Activated CD8-positive, alpha-beta memory T cell treated with anti-CD3 and anti-CD28 coated beads, Interleukin-2, amount 50 U/mL, for 24 hours (primary cell): ENCODE results near the gene SLC35A1.
"Not testable (repeated sequence)": the region's sequence is repeated elsewhere in the genome, so short reads cannot be mapped to it uniquely, and the experiment has no call there.

ENCODE experiments used
- DNase-seq: peaks from one replicate; pipeline ENCODE4 v3.0.0-alpha.2; 2020; ENCODE audit errors: extremely low read depth

Gene SLC35A1, protein sequence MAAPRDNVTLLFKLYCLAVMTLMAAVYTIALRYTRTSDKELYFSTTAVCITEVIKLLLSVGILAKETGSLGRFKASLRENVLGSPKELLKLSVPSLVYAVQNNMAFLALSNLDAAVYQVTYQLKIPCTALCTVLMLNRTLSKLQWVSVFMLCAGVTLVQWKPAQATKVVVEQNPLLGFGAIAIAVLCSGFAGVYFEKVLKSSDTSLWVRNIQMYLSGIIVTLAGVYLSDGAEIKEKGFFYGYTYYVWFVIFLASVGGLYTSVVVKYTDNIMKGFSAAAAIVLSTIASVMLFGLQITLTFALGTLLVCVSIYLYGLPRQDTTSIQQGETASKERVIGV

DNA sequence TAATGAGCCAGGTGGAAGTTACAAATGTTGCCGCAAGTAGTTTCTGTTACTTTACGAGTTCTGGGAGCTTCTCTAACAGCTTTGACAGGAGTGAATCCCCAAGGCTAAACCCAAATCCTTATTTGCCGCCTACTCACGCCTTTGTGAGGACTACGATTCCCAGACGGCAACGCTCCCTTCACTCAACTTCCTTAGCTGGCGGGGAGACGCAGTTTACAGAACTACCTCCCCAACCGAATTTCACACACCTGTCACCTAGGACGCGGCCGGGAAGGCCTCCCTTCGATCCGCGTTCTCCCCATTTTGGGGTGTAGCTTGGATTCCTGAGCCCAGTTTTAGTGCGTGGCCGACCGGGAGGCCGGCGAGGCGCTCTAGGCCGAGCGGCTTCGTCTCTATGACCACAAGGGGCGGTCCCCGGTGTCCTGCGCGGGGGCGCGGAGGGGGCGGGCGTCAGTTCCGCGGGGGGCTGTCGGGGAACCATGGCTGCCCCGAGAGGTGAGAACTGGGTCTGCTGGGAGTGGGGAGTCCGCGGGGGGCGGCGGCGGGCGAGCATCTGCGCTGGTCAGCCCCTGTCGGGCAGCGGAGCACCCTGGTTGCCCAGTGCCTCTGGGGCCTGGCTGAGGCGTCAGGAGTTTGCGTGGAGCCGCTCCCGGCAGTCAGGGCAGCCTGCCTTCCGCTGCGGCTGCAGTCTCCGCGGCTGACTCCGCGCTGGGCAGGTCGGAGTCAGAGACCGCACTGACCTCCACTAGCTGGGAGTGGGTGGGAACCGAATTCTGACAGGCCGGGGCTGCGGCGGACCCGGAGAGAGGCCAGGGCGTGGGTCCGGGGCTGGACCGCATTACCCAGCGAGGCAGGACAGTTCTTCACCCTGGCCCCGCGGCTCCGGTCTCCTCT is at the start of gene SLC35A1:
TSS of gene SLC35A1 (plus strand) at position 450 of the 894 bp plus-strand sequence. CDS start at position 480, 30 bp downstream.
- peak; percentile 63 for DNase-seq

DNA sequence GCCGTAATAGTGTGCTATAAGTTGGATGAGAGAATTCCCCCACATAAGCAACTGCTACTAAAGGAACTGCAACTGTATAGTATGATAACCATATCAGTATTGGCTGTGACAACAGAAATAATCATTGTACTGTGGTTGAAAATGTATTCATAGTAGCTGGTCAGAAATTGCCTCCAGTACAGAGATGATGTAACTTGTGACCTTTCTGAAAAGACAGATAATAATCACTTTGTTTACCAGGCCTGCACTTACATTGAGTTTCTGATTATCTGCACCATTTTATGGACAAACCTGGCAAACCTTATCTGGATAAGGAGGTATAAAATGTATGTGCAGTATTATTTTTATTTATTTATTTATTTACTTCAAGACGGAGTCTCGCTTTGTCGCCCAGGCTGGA is 46.0 kb upstream of the SLC35A1 start:
- DNase-seq = no peak

DNA sequence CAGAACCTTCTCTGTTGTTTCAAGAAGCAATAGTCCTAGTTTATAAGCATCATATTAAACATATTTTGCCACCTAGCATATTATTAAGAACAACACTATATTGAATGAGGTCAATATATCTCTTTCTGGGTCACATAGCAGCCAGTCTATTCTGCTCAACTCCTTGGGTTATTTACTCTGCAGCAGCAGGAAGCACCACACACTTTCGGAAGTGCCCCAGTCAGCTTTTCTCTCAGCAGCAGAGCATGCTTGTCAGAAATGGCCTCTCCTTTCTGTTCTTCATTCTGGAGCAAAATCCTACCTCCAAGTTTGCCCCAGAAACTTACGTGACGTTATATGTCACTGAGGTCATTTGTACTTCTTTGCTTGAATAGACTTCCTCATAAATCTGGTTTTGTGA is 42.3 kb upstream of the SLC35A1 start:
- DNase-seq = no peak

DNA sequence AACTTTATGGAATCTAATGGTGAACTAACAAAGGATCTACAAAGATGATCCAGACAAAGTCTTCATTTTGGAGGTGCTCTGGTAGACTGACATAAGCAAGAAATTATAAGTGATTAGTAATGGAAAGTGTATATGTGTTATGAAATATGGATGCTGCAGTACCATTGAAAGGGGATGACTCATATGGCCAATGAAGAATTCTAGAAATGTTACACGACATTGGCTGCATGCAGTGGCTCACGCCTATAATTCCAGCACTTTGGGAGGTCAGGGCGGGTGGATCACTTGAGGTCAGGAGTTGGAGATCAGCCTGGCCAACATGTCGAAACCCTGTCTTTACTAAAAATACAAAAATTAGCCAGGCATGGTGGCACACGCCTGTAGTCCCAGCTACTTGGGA is 41.5 kb upstream of the SLC35A1 start:
- DNase-seq = no peak

DNA sequence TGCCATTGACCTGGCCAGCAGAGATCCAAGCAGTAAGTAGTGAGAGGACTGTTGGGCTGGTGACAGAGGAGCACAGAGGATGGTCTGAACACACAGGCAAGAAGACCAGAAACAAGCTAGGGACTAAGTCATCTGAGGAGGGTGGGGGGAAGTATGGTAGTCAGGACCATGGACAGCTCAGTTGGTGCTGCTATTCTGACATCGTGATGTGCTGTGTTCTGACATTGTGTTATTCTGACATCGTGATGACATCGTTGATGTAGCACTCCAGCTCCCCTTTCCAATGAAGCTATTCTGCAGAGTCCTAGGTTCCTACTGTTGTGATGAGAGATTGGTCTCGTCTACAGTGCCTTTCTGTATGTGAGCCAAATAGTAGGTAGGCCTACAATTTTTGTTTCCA is 36.3 kb upstream of the SLC35A1 start:
- DNase-seq = no peak

DNA sequence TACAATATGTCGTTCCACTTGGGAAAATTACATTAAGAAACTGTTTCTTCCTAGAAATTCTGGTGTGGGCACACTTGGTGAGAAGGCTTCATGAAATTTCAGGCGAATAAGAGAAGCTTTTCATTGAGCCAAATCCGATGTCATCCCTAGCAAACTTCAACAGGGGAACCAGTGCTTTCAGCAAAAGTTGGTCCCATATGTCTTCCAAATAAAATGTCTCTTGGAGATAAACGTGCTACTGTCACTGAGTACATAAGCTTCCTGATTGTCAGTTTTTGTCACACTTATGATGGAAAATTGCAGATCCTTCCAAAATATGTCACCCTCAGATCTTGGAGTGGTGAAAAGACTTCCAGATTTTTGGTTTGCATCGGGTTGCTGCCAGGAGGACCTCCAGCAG is 31.1 kb upstream of the SLC35A1 start:
- no peak for DNase-seq

DNA sequence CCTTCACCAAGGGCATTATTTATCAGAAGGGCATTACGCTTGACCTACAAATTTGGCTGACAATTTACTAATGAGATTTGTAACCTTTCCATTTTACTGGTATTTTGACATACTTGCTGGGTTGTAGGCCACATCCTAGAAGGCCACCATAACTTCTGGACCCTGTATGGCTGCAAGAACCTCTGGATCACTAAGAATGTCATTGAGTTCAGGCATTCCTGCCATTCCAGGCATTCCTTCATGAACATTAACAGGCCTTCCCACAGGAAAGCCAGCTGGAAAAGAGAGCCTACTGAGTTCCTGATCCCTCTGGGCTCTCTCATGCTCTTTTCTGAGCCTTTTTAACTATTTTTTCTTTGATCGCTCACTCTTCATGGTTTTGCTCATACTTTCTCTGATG is 28.4 kb upstream of the SLC35A1 start:
- DNase-seq = no peak

DNA sequence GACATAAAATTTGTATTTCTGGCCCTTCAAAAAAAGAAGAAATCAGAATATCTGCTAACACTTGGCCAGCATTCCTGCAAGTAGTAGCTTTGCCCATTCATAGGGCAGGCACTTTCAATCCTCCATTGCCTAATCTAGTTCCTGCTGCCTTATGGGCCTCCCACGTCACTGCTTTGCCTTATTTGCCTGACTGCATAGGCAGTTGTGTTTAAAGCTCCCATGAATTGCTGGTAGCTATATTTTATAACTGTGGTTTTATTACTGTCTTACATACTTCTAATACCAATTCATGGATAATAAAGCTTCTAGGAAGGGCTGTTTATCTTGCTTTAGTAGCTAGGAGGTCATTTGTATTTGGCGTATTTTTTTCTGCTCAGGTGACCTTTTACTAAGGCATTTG is 7.7 kb upstream of the SLC35A1 start:
- DNase-seq = no peak

DNA sequence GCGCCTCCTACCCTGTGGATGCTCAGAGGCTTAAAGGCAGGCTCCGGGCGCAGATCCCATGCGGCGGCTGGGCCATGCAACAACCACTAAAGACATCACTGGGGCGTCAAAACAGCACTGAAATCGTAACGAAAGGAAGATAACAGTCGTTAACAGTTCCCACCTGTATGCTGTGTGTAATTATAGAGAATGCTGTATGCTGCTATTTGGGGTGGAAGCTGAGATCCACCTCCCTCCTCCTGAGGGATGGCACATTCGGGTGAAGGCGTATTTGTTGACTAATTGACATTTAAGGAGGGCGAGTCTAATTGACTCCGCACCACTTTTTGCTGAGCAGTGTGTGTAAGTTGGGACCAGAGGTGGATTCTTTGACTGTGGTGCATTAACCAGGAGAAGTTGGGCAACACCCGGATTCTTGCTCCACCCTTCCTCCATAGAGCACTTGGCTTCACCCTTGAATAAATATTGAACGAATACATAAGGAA is 687 bp downstream of the SLC35A1 start:
- peak; percentile 13 for DNase-seq

DNA sequence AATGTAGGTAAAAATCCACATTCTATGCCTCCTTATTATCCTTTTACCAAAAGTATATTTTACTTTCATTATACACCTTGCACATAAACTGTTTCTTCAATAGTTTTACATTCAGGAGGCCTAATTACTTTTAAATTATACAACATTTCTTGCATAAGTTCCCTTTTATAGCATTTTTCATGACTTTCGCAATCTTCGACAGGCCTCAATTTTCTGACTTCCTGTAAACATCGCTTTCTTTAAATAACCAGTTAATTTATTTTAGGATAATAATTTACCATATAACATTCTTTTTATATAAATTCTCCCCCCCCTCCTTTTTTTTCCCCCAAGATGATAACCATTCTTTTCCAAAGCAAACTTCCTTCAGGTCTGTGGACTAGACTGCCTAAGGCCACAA is 9.2 kb downstream of the SLC35A1 start:
- DNase-seq = no peak

DNA sequence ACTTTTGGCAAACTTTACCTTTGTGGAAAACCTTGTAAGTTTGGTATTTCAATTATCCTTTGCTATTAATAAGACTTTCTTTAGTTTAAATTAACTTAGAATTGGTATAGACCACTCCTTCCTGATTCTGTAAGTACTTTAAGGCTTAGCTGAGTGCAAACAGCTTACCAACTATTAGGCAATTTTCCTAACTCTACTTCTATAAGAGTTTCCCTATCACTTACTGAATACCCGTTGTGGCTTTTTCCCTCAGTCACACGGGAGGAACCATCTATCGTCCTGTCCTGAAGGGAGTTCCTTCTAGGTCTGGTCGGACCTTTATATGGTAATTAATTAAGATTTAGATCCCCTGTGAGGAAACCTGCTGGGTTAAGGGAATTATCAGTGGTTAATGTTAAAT is 9.6 kb downstream of the SLC35A1 start:
- no peak for DNase-seq

DNA sequence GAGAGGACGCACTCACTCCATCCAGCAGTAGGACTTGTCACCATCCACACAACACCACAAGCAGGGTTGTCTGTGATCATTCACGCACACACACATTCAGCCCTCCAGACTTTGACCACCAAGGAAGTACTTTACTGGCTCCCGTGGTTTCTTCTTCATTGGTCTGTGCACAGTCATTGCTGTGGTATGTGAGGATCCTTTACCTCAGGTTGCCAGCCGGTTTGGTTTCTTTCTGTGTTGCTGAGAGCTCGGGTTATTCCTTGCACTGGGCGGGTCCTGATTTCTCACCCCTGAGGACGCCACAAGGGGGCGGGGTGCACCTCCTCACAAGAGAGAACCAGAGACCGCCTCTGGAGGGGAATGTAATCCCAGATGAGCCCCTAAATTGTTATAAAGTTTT is 11.2 kb downstream of the SLC35A1 start:
- DNase-seq = no peak

DNA sequence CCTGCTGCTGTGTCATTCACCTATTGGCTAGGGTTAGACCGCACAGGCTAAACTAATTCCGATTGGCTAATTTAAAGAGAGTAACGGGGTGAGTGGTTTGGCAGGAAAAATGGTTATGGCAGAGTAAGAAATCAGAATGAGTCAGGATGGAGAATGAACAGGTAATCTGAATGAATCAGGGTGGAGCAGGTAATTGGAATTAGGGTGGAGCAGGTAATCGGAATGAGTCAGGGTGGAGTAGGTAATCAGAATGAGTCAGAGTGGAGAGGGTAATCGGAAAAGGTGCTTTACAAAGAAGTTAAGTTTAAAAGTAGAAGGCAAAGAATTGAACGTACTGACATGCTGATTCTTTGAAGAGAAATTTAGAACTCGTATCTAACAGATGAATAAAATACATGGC is 11.7 kb downstream of the SLC35A1 start:
- no peak for DNase-seq

DNA sequence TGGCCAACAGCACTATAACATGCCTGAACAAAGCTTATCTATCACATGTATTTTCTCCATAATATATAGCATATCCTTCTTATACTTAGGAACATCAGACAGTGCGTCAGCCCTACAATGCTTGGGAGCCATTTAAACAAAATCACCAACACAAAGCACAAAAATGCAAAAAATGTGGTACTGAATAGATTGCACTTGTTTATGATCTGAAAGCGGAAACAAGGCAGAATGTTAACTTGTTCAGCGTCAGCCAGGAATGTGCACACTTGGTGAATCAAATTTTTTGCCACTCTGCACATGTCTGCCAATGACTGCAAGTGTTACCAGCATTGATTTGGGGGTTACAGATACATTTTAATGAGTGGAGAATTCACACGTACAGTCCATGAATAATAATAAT is 14.8 kb downstream of the SLC35A1 start:
- DNase-seq = no peak

DNA sequence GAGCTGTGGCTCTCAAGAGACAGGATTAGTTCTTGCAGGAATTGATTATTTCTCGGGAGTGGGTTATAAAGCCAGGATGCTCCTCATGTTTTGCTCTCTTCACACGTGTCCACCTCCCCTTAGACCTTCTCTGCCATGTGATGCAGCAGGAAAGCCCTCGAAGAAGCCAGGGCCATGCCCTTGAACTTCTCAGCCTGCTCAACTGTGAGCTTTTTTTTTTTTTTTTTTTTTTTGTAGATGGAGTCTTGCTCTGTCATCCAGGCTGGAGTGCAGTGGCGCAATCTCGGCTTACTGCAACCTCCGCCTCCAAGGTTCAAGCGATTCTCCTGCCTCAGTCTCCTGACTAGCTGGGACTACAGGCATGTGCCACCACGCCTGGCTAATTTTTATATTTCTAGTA is 16.6 kb downstream of the SLC35A1 start:
- not testable (repeated sequence) for DNase-seq

DNA sequence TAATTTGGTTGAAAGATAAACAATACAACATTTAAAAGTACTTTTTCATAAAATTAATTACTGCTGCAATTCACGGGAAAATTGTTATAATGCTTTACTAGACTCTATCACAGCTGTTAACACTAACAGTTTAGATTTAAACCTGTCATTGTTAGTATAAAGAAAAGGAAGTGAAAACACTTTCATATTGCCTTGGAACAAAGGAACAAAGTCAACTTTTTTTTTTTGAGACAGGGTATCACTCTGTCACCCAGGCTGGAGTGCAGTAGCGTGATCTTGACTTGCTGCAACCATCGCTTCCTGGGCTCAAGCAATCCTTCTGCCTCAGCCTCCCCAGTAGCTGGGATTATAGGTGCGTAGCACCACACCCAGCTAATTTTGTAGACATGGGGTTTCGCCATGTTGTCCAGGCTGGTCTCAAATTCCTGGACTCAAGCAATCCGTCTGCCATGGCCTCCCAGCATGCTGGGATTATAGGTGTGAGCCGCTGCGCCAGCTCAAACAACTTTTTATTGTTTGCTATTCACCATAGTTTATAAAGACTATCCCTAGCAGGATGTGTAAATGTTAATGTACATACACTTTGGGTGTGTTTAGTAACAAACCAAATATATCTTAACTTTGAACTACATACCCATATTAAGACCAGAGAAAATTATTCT is 22.1 kb downstream of the SLC35A1 start:
- no peak for DNase-seq

DNA sequence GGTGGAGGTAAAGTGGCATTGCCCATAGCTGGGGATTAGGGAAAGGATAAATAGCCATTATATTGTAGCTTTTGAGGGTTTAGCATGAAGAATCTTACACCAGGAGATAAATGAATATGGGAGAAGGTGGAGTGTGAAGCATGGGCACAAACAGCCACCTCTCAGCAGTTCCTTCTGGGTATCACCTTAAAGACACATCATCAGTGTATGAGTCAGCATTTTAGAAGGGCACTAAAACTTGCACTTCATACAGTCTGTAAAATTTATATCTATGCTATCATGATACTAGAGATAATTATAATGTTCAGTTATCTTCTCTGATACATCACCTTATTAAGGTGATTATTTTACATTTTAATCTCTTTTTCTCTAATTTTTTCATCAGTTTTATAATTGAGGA is 25.3 kb downstream of the SLC35A1 start:
- DNase-seq = no peak

DNA sequence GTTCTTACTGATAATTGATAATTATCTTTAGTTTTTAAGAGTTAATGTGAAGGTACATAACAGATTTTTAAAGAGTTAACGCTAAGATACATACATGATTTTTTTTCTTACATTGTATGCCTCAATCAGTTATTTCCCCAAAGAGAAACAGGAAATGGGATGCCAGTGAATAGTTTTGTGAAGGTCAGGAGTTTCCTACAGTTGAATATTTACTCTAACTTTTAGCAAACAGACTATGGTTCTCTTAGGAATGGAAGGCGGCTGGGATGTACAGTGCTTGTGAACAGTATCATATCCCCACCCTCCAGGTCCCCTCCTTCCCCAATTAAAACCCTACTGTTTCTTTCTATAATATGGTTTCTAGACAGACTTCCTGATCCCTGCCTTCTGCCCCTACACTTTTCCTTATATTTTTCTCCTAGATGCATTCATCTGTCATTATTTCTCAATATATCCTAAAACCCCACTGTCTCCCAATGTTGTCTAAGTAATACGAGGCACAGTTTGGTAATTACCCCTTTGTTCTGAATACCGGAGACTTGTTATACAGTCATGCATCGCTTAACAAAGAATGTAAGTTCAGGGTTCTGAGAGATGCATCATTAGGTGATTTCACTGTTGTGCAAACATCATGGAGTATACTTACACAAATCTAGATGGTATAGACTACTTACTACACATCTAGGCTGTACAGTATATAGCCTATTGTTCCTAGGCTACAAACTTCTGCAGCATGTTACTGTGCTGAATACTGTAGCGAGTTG is 29.2 kb downstream of the SLC35A1 start:
- DNase-seq = no peak

DNA sequence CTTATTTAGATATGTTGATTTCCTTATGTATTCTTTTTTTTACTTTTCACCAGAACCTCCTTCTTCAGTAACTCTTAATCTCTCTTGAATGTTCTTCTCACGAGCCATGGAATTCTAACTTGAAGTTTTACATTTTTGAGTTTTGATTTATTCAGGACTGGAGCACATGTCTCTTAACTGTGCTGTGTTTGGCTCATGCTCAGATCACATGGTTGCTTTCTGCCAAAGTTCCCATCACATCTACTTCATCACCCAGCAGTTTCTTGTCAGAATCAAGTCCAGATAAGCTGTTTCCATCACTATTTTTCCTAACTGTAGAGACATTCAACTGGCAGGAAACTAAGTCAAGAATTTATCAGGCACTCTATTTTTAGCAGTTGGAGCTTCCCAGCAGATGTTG is 31.7 kb downstream of the SLC35A1 start:
- DNase-seq = no peak

DNA sequence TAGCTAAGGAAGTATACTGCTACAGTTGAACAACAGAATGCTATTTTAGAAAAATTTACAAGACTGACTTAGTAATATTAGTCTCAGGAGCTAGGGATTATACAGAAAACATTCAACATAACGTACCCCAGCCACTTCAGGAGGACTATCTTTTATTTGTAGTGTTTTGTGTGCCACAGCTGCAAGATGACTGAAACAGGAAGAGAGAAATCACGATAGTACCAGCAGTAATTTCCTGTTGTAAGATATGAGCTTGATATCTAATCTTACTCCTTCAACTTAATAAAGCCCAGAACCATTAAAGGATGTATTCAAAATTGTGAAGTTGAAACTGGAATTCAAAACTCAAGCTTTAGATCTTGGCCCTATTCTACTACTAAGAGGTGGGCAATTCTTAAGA is 42.1 kb downstream of the SLC35A1 start:
- DNase-seq = no peak

DNA sequence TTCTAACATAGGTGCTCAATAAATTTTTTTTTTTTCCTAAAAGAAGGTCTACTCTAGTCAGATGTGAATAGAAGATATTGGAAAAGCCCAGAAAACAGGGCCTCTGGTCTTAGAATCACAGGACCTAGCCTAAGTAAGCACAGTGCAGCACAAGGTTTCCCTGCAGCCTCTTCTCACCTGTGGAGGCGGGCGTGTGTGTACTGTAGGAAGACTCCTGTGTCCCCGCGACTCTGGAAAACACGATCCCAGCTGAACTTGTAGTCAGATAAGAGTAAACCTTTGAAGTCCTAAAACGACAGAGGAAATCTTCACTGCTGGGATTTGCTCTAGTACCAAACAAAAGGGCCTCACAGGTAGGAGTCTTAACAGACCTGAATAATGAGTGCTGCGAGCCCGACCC is 45.7 kb downstream of the SLC35A1 start:
- no peak for DNase-seq

DNA sequence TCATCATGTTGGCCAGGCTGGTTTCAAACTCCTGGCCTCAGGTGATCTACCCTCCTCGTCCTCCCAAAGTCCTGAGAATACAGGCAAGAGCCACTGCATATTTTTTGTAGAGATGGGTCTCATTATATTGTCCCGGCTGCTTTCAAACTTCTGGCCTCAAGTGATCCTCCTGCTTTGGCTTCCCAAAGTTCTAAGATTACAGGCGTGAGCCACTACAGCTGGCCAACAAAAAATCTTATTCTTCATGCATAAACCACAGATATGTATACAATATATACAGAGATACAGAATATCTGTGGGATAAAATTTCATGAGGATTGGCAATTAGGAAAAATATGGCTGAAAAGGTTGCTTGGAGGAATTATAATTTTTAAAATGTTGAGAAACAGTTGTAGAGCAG is 49.9 kb downstream of the SLC35A1 start:
- no peak for DNase-seq
